Measurements from ENCODE around the gene SNX21. TPM values are rescaled to one million over a fixed set of nuclear protein-coding genes. Genes with fewer than 3 reads are reported as not detected.
A peak's percentile ranks its signal among the peaks of the same experiment; 100 is the strongest.

Gene SNX21
- total RNA-seq, 1 experiment from 2014 or later, result 3.1 TPM

GRCh38 chr20:45812157-45813005 is 21.2 kb upstream of the SNX21 start, which contains the start of gene UBE2C:
Gene UBE2C (plus strand): TSS chr20:45812644. CDS start chr20:45812696, 52 bp downstream.
- CTCF ChIA-PET, result no interaction called here
- peak within 1 kb of the TSS; percentile 96 for H3K4me3 ChIP-seq (ENCODE audit: low read depth, low read length, poor library complexity, severe bottlenecking)
- no peaks in the 10 kb centered on the region for H3K27me3 ChIP-seq (replicated peaks; ENCODE audit: insufficient read depth, low read depth, low read length, poor library complexity)
- H3K4me1 ChIP-seq (ENCODE audit: insufficient read depth, low read length, poor library complexity, severe bottlenecking), result peaks cover 8% of the 10 kb centered on the region
- no peaks in the 10 kb centered on the region for H3K9me3 ChIP-seq (ENCODE audit: low read depth, low read length, poor library complexity, severe bottlenecking)
- peak; percentile 100 for DNase-seq (ENCODE audit: low spot score)
- POLR2A ChIA-PET (ENCODE audit: low non-redundant PET), result interaction anchor here (0.6 to 1.2 kb wide), 3 partner anchors 10 to 140 kb away, joined by 3 to 5 read pairs (median 3); no protein-coding TSS in a partner anchor
- BruUV-seq (replicated peaks), result no TSS peak
- peaks cover 81% of the 10 kb centered on the region for H3K36me3 ChIP-seq (ENCODE audit: insufficient read depth, low read length, poor library complexity, severe bottlenecking)
- H3K27ac ChIP-seq (ENCODE audit: low read depth, low read length, poor library complexity, severe bottlenecking), result peak within 1 kb of the TSS; percentile 94
- intact Hi-C loops (cut with micrococcal nuclease; ENCODE audit: unreplicated experiment), result no loop called here
- TF ChIP-seq, protein P1, sequence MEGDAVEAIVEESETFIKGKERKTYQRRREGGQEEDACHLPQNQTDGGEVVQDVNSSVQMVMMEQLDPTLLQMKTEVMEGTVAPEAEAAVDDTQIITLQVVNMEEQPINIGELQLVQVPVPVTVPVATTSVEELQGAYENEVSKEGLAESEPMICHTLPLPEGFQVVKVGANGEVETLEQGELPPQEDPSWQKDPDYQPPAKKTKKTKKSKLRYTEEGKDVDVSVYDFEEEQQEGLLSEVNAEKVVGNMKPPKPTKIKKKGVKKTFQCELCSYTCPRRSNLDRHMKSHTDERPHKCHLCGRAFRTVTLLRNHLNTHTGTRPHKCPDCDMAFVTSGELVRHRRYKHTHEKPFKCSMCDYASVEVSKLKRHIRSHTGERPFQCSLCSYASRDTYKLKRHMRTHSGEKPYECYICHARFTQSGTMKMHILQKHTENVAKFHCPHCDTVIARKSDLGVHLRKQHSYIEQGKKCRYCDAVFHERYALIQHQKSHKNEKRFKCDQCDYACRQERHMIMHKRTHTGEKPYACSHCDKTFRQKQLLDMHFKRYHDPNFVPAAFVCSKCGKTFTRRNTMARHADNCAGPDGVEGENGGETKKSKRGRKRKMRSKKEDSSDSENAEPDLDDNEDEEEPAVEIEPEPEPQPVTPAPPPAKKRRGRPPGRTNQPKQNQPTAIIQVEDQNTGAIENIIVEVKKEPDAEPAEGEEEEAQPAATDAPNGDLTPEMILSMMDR (conservative IDR thresholded peaks at IDR 0.05; ENCODE audit: low read depth, low read length), result no peak
- TF ChIP-seq EZH2 (IDR thresholded peaks at IDR 0.05; ENCODE audit: borderline replicate concordance, low read depth, low read length, poor library complexity, severe bottlenecking), result no peak

DNA sequence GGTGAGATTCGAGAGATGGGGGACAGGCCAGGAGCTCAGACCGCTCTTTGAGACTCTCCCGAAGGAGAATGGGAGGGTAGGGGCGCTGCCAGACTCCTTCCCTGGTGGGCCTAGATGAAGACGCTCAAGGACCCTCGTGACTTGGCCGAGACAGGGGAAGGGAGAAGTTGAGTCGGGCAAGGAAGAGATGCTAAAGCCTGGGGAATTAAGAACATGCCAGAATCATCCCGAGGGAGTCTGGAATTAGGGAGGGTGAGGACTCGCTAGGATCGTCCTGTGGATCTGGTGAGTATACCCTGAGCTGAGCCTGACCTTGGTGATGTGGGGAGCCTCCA is 20.6 kb upstream of the SNX21 start:
- intact Hi-C loops (cut with micrococcal nuclease; ENCODE audit: unreplicated experiment), result no loop called here
- no peak for DNase-seq (ENCODE audit: low spot score)
- no peaks in the 10 kb centered on the region for H3K9me3 ChIP-seq (ENCODE audit: low read depth, low read length, poor library complexity, severe bottlenecking)
- no peaks in the 10 kb centered on the region for H3K27me3 ChIP-seq (replicated peaks; ENCODE audit: insufficient read depth, low read depth, low read length, poor library complexity)
- peaks cover 8% of the 10 kb centered on the region for H3K4me1 ChIP-seq (ENCODE audit: insufficient read depth, low read length, poor library complexity, severe bottlenecking)
- TF ChIP-seq EZH2 (IDR thresholded peaks at IDR 0.05; ENCODE audit: borderline replicate concordance, low read depth, low read length, poor library complexity, severe bottlenecking), result no peak
- TF ChIP-seq, protein P1 (conservative IDR thresholded peaks at IDR 0.05; ENCODE audit: low read depth, low read length), result no peak
- H3K36me3 ChIP-seq (ENCODE audit: insufficient read depth, low read length, poor library complexity, severe bottlenecking), result peaks cover 79% of the 10 kb centered on the region
- ChIA-PET CTCF (no interaction called here), POLR2A (ENCODE audit: low non-redundant PET) (interaction anchor here (0.6 to 1.2 kb wide), 3 partner anchors 9 to 140 kb away, joined by 3 to 5 read pairs (median 3); no protein-coding TSS in a partner anchor)
- H3K27ac ChIP-seq (ENCODE audit: low read depth, low read length, poor library complexity, severe bottlenecking), result peak overlapping the region; percentile 94
- H3K4me3 ChIP-seq (ENCODE audit: low read depth, low read length, poor library complexity, severe bottlenecking), result peak overlapping the region; percentile 96
- no TSS peak for BruUV-seq (replicated peaks)

GRCh38 chr20:45813489-45813888 is 20.1 kb upstream of the SNX21 start:
- Histone ChIP-seq H3K4me3 (ENCODE audit: low read depth, low read length, poor library complexity, severe bottlenecking) (peak overlapping the region; percentile 96), H3K4me1 (ENCODE audit: insufficient read depth, low read length, poor library complexity, severe bottlenecking) (peaks cover 8% of the 10 kb centered on the region), H3K27me3 (replicated peaks; ENCODE audit: insufficient read depth, low read depth, low read length, poor library complexity) (no peaks in the 10 kb centered on the region), H3K36me3 (ENCODE audit: insufficient read depth, low read length, poor library complexity, severe bottlenecking) (peaks cover 79% of the 10 kb centered on the region), H3K27ac (ENCODE audit: low read depth, low read length, poor library complexity, severe bottlenecking) (peak overlapping the region; percentile 94), H3K9me3 (ENCODE audit: low read depth, low read length, poor library complexity, severe bottlenecking) (no peaks in the 10 kb centered on the region)
- no peak for DNase-seq (ENCODE audit: low spot score)
- POLR2A ChIA-PET (ENCODE audit: low non-redundant PET), result interaction anchor here (1.2 kb wide), 1 partner anchor 9 kb away, joined by 5 read pairs; no protein-coding TSS in a partner anchor
- TF ChIP-seq EZH2 (IDR thresholded peaks at IDR 0.05; ENCODE audit: borderline replicate concordance, low read depth, low read length, poor library complexity, severe bottlenecking), result no peak
- TF ChIP-seq, protein P1 (conservative IDR thresholded peaks at IDR 0.05; ENCODE audit: low read depth, low read length), result no peak
- CTCF ChIA-PET, result no interaction called here
- BruUV-seq (replicated peaks), result TSS peak; percentile 70
- intact Hi-C loops (cut with micrococcal nuclease; ENCODE audit: unreplicated experiment), result no loop called here
